Hematopoietic multipotent progenitor cell treated with erythropoietin and hydrocortisone succinate and interleukin-3 and kit ligand, for 4 days (in vitro differentiated cells): ENCODE measurements around the gene GRIK3.

Experiments used
- DNase-seq: peaks from one replicate; pipeline ENCODE4 v3.0.0-alpha.2; 2015

The GRIK3 gene

DNA sequence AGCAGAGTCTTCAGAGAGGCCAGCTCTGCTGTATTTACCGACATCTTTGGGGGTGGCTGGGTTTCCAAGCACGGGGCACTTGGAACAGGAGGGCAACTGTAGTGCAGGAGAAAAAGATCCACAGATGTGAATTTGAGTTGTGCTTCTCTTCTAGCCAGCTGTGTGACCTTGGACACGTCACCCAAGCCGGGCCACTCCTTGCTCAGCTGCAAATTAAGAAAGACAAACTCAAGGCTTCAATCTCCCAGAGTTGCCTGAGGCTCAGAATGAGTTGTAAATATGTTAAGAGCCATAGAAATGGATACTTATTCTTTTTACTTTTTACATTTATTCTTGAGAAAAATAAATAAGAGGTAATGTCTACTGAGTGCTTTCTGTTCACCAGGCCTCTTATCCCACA is 24.3 kb downstream of the GRIK3 start:
- no peak for DNase-seq

DNA sequence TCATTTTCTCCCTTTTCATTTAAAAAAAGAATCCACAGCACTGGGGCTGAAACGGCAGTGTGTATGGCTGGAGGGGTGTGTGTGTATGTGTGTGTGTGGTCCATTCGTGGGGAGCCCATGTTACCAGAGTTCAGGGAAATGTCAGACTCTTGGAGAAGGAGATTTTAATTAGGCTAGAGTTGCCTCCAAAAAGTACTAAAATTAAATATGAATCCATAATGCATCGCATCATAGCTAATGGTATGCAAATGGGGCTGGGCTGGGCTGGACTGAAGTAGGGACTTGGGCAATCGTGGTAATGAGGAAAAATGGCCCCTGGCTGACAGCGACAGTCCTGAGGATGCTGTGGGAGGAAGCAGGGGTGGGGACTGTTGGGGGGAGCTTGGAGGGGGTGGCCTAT is 24.8 kb downstream of the GRIK3 start:
- DNase-seq: no peak

DNA sequence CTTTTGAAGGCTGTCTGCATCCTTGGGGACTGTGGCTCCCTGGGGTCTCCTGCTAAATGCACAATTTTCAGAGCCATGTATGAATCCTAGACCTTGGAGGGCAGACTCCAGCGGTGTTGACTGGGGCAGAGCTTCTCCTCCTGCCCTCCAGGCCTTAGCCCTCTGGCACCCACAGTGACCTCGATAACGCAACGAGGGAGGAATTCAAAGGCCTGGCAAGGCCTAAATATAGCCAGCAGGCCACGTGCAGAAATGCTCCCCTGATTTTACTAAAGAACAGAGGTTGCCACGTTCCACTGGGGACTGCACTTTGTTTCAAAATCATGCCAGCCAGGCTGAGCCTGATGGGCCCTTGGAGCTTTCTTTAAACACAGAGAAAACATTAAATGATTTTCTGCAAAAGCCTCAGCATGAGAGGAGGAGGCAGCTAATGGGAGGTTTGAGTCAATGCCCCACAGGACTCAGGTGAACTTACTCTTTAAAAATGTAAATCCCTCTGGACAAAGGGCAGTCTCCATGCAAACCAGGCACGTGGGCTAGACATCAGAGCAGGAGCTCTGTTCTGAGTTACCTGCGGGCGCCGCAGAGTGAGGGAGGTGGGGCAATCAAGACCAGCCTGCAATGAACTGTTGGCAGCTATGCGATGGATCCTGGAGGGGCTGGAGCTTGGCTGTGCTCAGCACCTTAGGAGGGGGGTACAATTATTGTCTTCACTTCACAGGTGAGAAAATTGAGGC is 28.0 kb downstream of the GRIK3 start:
- no peak for DNase-seq

DNA sequence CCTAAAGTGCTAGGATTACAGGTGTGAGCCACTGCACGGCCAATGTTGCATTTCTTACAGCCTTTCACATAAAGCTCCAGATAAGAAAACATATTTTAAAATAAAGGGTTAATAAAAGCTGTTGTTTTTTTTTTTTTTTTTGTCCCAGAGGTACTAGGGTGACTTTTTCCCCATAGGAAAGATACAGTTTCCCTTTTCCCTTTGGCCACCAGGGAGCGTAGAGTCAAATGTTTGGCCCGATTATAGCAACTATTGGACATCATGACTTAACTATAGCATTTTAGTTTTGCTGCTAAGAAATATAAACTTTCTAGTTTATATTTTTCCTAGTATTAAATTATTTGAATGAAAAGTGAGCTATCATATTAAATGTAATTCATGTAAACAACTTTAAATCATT is 31.4 kb downstream of the GRIK3 start:
- DNase-seq: no peak

DNA sequence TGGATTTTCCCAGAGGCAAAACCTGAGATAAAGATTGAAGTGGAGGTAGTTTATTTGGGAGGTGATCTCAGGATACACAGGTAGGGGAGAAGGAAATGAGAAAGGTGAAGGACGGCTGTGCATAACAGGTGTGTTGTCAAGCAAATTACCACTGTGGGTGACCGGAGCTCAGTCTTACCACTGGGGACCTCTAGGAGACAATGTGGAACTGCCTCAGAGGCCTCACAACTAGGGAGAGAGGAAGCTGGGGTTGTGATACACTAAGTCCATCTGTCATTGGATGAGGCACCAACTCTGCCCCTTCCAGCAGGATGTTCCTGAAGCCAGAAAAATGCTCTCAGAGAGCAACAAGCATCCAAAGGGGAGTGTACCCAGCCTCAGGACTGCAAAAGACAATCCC is 32.6 kb downstream of the GRIK3 start:
- DNase-seq: no peak

DNA sequence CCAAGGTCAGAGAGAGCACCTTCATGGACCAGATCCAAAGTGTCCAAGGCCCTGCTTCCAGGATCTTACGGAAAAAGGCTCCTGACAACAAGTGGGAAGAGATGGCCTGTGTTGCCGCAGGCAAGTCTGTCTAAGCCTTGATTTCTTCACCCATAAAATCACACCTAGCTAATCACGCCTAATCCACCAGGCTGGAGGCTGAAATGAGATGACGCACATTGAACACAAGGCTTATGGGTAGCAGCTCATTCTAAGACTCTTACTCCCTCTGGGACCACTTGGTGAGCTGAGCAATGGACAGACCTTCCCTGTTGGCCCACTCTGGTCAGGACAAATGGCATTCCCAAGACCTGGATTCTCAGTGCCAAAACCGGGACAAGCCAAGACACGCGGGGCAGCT is 38.2 kb downstream of the GRIK3 start:
- DNase-seq: no peak

DNA sequence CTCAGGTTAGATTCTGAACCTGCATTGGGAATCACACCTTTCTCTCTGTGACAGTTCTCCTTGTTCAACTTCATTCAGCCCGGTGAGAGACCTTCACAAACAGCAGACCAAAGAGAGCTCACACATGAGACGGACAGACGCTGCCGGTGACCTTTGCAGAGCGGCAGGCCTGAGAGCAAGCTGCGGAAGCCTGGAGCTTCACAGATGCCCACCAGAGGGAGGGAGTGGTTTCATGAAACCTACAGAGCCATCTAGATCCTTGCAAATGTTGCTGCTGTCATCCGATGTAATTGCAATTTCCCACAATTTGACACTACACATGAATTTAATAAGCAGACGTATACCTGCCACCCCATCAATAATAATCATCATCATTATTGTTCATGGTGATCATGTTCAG is 39.4 kb downstream of the GRIK3 start:
- no peak for DNase-seq

DNA sequence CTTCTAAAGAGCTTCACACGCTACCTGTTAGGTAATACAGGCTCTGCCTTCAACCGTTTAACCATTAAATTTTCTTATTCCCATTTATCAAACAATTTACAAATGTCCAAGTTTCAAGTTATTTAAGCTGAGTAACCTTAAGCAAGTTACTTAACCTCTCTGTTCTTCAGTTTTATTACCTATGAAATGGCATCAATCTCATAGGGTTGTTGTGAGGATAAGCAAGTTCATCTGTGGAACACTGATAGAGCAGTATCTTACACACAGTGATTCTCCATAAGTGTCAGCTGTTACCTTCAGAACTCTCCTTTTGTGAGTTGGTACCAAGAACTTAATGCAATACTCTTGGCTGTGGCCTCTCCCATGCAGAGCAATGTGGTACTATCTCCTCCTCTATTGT is 40.0 kb downstream of the GRIK3 start:
- DNase-seq: no peak

DNA sequence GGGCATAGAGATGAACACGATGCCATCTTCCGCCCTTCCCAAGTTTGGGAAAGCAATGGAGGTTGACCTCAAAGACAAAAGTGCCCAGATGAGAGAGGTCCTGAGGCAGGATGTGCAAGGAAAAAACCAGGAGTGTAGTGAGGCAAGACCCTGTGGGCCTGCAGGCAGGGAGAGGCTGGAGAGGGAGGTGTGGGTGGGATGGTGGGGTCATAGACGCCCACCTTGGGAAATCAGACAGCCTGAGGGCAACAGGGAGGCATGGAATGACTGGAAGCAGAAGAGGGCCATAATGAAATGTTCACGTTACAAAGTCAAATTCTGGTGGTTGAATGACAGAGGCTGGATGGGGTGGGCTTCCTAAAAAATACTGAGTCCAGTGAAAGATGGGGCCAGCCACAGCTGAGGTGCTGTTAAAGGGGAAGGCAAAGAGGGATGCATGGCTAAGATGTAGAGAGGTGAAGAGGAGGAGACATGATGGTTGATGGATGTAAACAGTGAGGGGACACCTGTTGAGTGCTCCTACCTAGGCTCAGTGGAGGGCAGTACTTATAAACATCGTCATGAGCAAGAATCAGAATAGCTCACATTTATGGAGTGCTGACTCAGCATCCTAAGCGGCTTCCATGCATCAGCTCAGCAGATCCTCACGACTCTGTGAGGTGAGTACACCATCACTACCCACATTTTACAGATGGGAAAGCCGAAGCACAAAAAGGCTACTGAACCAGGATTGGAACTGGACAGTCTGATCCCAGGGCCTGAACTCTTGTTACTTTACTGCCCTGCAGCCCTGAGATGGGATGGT is 42.0 kb downstream of the GRIK3 start:
- DNase-seq: no peak

DNA sequence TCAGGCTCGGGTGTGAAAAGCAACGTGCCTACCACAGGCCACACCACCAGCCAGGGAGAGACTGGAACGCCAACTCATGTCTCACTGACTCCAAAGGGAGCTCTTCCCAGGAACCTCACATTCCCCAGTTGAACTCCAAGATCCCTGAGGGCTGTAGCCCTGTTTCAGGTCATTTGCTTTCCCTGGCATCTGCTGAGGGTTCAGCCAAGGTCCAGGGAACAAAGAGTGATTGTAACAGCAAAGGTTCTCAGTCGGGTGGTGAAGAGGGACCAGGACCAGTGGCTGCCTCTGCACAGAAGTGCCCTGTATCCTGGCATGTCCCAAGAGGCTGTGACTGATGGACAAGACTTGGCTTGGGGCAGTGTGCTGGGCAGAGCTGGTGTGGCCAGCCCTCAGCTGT is 42.8 kb downstream of the GRIK3 start:
- no peak for DNase-seq

DNA sequence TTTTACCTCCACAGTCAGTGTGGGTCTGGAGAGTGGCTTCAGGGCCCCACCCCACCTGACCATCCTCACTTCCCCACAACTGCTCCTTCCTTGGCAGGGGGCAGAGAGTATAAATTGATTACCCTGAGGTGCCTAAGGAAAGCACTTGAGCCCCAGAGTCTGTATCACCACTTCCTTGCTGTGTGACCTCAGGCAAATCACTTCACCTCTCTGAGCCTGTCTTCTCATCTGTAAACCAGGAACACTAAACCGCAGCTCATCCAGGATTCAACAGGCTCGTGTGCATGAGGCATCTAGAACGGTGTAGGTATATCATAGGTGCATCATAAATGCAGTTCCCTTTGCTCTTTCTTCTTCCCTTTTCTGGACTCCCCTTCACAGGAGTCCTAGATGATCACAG is 43.4 kb downstream of the GRIK3 start:
- DNase-seq: no peak

DNA sequence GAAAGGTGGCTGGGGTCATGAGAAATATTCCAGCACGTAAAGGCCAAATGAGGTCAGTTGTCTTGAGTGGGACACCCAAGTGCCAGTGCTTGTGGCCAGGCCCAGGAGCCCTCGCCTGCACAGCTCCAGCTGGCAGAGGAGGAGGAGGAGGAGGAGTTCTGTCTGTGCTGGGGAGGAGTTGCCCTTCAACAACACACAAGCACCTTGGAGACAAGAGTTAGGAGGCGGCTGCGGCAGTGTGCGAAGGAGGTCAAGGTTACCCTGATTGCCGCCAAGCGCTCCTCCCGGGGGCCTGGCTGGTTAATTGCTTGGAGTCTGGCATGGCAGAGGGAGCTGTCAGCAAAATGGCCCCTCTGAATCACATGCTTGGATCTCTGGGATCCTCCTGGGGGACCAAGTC is 45.1 kb downstream of the GRIK3 start:
- no peak for DNase-seq

DNA sequence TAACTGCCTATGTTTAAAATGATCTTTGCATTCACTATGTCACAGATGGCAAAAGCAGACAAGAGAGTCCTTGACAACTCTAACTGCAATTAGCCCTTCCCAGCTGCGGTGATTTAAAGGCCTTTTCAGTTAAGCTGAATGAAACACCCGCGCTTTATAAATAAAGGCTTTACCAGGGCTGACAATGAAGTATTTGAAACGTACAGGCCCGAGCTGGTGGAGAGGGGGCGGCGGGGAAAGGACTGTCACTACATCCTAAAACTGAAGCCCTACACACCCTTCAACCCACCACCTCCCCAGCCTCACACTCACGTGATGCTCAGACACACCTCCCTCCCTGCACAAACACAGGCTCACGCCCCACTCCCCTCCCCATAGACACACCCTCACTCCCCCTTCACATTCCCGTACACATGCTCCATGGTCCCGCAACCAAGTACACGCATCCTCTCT is 45.5 kb downstream of the GRIK3 start:
- DNase-seq: no peak

DNA sequence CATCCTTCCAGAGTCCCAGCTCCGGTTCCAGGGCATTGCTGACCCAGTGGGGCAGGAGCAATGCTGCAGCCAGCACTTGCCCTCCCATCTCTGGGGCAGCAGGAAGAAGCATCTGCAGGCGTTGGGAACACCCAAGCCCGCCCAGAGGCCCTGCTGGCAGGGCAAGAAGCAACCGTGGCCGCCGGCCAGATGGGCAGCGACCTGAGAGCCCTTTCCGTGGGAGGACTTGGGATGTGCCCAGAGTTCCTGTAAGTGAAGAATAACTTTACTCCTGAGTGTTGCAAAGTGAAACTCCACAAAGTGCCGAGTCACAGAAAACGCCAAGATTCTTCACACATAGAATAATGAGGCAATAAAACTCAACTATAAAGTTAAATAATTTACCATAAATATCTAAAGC is 46.0 kb downstream of the GRIK3 start:
- no peak for DNase-seq

DNA sequence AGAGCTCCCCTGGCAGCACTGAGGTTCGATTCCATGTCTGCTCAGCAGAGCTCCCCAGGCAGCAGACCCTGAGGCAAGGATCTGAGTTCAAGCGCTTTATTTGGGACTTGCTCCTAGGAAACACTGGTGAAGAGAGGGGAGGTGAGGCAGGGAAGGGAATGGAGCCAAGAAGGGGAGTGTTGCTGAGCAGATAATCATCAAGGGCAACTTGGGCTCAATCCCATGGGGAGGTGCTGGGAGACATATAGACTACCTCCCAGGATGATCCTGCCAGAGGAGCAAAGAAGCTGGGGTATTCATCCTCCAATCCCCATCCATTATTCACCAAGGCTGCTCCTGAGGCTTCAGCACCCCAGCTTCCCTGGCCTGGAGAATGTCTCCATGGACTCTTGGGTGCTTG is 47.0 kb downstream of the GRIK3 start:
- no peak for DNase-seq

DNA sequence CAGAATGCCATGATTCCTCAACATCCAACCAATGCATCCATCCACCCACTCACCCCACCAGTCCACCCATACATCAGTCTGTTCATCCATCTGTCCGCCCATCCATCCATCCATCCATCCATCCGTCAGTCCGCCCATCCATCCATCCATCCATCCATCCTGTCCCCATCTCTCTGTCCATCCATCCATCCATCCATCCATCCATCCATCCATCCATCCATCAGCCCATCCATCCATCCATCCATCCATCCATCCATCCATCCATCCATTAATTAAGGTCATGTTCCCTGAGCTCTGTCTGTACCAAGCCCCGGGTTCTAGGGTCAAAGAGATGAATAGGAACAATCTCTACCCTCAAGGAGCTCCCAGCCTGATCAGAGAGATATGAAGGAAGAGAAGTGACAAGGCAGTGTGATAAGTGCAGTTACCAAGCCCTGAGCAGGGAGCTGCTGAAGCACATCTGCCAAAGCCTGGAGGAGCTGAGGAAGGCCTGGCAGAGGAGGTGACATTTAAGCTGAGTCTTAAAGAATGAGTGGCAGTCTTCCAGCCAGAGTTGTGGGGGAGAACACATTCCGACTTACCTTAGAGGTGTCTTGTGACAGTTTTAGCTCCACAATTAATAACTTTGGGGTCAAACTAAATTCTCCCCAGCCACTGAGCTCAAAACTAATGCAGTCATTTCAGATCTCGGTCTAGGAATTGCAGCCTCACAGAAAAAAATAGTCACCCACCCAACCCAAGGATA is 47.9 kb downstream of the GRIK3 start:
- DNase-seq: no peak

DNA sequence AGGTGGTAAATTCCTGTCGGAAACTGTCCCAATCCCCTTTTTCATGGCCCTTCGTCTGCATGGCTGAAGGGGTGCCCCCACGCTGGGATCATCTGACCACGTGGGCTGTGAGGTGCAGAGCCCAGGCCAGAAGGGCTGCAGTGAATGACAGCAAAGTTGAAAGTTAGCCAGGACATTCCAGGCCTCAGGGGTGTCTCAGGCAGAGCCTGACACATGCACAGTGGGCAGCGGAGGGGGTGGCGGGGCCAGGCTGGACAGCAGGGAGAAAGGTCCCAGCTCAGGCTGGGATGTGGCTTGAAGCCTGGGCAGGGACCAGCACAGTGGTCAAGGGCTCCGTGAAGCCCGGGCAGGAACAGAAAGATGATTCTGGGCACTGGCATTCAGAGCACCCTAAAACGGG is 49.6 kb downstream of the GRIK3 start:
- no peak for DNase-seq

DNA sequence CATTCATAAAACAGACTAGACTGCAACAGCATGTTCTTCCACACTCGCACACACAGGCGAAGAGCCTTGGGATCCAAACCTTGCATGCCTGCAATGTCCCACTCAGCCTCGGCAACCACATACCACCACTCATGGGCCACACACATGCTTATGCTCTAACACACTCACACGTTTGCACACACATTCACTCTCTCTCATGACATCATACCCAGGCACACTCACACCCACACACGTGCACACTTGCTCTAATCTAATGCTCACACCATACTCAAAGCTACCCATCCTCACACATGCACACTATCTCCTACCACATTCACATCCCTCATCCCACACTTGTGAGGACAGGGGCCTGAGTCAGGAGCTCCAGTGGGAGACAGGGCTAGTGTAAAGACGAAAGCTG is 50.3 kb downstream of the GRIK3 start:
- no peak for DNase-seq

DNA sequence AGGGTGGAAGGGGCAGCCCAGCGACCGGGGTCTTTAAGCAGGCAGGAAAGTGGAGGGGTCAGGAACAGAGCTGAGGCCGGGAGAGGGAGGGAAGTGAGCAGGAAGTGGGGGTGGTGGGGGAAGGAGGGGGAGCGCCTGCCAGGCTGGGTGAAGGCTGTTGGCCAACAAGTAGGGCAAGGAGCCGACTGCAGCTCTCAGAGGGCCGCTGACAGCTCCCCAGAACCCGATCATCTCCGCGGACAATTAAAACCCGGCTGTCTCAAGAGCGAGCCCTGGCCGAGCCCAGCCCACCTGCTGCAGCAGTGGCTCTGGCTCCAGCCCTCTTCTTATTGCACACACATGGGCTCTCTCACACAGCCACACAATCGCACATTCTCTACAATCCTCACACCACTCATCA is 51.6 kb downstream of the GRIK3 start:
- no peak for DNase-seq

DNA sequence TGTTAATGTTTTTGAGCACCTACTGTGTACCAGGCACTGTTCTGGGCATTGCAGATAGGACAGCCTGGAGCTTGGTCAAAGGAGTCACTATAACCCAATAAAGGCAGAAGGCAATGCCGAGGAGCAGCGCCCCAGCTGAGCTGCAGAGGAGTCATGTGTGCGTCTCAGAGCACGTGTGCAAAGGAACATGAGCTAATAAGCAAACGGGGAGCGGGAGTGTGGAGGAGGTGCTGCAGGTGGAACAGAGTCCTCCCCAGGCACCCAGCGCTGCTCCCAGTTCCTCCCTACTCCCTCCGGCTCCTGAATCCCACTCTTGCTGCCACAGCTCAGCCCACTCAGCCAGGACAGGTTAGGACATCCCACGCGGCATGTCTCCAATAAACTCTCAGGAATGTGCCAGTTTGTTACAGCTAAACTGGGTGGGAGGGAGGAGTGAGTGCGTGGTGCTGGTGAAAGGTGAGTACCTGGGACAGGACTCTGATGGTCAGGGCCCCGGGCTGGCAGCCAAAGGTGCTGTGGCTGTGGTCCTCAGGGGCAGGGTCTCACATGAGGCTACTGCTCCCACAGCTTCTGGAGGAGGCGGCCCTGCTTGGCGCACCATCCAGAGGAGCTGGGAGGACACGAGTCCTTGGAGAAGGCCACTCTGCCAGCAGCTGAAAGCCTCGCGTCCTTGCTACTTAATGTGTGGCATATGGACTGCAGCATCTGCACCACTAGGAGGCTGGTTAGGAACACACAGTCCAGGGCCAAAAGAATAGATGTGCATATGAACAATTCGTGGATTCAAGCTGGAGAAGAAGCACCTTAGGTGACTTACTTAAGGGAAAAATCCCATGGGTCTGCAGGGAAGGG is 52.3 kb downstream of the GRIK3 start:
- DNase-seq: no peak

DNA sequence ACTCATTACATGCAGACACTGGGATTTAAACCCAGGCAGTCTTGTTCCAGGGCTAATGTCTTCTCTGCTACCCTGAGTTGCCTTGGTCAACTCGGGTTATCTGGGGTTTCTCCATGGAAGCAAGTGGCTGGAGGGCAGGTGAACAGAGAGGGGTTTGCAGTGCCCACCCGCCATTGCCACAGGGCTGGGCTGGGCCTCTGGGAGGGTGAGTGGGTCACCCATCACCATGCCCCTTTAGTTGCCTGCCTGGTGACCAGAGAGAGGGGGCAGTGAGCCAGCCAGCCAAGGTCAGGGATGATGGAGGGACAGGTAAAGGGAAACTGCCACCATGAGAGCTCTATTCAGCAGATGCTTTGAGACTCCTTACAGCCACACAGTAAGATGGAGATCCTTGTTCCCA is 53.2 kb downstream of the GRIK3 start:
- DNase-seq: no peak

DNA sequence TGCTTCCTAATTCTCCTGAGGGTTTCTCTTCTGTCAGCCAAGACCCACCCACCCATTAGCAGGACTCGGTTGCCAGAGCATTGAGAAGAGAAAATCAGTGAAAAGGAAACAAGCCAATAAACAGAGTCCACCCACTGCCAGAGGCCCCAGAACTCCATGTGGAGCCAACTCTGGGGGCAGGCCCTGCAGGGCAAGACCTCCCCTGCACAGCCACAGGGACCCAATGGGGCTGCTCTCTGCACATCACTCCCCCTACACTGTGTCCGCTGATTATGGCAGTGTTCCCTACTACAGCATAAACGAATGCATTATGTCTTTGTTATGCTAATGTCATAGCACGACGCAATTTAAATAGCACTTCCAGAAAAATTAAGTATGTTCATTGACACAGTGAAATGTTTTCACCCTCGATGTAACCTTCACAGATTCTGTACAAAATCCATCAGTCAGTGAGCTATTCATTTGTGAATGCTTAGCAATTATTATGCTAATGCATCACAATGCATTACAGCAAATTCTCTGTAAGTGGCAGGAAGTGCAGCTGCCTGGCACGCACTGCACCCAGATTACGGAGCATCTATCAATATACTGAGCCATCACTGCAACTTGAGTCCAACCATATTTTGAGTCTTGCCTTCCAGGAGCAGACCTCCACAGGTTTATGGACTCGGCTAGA is 56.4 kb downstream of the GRIK3 start:
- no peak for DNase-seq
